Measurements from ENCODE around the gene GNA12.
"Not testable (repeated sequence)": the region's sequence is repeated elsewhere in the genome, so short reads cannot be mapped to it uniquely, and the experiment has no call there.

GNA12 gene

GRCh38 chr7:2709553-2710285, 134.4 kb downstream of the GNA12 start:
- DNase-seq: no peak

DNA sequence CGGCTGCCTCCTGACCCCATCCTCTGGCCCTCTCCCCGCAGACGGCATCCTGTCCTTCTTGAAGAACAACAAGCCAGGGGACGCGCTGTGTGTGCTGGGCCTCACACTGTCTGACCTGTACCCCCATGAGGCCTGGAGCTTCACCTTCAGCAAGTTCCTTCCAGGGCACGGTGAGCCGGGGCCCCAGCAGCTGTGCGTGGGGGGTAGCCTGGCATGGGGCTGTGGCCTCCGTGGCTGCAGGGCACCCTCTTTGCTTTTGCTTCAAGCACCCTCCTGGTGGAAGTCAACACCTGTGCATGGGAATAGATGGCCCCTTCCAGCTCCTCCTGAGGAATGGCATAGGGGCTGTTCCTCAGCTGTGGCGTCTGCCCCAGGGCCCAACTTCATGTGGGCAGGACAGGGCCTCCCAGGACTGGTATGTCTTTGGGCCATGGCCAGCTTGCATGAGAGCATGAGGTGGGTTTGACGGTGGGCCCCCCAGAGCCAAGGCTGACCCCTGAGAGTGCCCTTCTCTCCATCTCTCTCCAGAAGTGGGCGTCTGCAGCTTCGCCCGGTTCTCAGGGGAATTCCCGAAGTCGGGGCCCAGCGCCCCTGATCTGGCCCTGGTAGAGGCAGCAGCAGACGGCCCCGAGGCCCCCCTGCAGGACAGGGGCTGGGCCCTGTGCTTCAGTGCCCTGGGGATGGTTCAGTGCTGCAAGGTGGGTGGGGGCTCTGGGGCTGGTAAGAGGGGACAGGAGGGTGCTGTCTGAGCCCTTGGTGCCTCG, 135.4 kb downstream of the GNA12 start:
- DNase-seq: no peak

GRCh38 chr7:2708041-2708440, 136.1 kb downstream of the GNA12 start:
- no peak for DNase-seq

DNA sequence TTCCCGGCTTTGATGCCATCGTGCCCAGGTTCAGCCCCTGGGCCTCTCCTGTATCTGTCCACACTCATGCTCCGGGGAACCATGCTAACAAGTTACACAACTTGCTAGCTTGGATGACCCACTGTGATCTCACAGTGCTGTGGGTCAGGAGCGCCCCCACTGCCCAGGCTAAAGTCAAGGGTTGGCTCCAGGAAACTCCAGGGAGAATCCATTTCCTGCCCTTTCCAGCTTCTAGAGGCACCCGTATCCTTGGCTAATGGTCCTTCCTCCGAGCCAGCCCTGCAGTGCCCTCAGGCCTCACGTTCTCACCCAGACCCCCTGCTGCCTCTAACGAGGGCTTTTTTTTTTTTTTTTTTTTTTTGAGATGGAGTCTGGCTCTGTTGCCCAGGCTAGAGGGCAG, 136.6 kb downstream of the GNA12 start:
- no peak for DNase-seq

DNA sequence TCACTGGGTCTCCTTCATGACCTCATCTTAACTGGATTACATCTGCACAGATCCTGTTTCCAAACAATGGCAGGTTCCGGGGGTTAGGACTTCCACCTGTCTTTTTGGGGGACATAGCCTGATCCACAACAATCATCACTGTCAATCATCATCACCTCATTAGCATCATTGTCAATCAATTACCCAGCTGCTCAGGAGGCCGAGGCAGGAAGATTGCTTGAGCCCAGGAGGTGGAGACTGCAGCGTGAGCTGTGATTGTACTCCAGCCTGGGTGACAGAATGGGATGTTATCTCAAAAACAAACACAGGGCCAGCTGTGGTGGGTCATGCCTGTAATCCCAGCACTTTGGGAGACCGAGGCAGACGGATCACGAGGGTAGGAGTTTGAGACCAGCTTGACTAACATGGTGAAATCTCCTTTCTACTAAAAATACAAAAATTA, 137.4 kb downstream of the GNA12 start:
- DNase-seq: no peak

GRCh38 chr7:2705371-2706096, 138.6 kb downstream of the GNA12 start:
- no peak for DNase-seq

GRCh38 chr7:2702594-2702957, 141.5 kb downstream of the GNA12 start:
- no peak for DNase-seq

GRCh38 chr7:2701832-2702593, 142.1 kb downstream of the GNA12 start:
- no peak for DNase-seq

DNA sequence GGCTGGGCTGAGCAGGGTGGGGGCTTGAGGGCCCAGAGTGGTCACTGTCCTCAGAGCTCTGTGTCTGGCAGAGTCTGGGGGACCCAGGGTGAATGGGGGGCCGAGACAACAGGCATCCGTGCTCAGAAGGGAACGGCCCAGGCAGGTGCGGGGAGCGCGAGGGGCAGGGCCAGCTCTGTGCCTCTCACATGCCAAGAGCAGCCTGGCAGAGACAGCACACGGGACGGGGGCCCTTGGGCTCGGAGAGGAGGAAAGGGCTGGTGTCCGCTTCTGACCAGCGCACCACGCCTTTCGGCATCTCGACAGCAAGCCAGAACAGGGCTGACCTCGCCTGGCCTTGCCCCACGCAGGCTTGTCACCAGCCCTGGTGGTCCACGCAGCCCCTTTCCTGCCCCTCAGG, 142.7 kb downstream of the GNA12 start:
- no peak for DNase-seq

- no peak for DNase-seq
Observed at GRCh38 chr7:2700141-2700850, 143.8 kb downstream of the GNA12 start.

GRCh38 chr7:2699289-2699620, 144.9 kb downstream of the GNA12 start:
- DNase-seq: no peak

DNA sequence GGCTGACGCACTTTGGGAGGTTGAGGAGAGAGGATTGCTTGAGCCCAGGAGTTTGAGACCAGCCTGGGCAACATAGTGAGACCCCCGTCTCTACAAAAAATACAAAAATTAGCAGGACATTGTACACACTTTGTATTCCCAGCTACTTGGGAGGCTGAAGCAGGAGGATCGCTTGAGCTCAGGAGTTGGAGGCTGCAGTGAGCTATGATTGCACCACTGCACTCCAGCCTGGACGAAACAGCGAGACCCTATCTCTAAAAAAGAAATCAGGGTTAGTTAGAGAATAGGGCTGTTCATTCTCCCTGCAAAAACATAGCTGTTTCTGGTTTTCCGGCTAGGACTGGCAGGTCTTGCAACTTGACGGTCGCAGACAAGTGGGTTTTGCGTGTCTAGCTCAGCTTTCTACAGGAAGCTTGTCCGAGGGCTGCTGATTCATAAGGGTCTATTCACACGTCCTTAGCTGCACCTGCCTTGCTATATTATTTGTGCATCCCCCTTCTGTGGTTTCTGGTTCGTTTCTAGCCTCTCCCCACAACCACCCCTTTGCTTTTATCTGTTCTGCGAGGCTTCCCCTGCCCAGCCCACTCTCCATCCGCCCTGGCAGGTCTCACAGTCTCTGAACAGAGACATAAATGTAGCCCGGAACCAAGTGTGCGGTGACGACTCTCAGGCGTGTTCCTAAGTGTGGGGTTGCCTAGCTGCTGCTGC, 145.4 kb downstream of the GNA12 start:
- no peak for DNase-seq

GRCh38 chr7:2694122-2694436, 150.0 kb downstream of the GNA12 start:
- DNase-seq: not testable (repeated sequence)

GRCh38 chr7:2693420-2694121, 150.5 kb downstream of the GNA12 start:
- DNase-seq: not testable (repeated sequence)

DNA sequence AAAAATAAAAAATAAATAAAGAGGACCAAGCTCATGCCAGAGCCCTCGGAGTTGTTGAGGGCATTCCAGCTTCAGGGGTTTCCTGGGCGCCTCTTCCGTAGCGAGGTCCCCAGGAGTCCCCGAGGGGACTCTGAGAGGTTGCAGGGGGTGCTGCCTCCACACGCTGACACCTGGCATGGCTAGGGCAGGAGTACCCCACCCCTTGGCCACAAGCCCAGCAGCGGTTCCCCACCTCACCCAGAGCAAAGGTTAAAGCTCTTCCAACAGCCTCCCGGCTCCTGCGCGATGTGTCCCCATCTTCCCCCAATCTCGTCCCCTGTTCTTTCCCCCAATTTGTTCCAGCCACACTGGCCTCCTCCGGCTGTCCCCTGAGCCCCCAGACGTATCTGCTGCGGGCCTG, 151.6 kb downstream of the GNA12 start:
- DNase-seq: no peak

- not testable (repeated sequence) for DNase-seq
Observed at GRCh38 chr7:2691932-2692439, 152.1 kb downstream of the GNA12 start.

GRCh38 chr7:2691011-2691707, 152.9 kb downstream of the GNA12 start:
- DNase-seq: no peak

DNA sequence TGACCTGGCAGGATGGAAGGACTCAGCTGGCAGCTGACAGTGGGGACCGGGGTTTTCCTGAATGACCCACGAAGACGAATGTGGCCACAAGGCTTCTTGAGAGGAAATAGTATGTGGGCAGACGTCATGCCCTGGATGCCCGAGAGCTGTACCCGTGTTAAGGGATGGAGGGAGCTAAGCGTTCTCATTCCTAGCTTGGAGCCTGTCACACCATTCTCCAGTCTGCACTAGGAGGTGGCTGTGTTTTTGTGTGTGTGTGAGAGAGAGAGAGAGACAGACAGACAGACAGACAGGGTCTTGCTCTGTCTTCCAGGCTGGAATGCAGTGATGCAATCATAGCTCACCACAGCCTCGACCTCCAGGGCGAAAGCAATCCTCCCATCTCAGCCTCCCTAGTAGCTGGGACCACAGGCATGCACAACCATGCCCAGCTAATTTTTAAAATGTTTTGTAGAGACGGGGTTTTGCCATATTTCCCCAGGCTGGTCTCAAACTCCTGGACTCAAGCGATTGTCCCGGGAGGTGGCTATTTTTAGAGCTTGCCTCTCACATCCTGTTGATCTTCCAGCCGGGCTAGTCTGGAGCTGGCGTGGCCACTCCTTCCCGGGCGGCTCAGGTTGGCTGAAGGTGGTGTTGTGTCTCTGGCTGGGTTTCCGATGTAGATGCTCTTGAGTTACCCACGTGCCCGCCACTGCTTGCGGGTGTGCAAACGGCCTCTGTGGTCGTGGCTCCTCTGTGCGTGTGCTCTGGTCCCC, 154.0 kb downstream of the GNA12 start:
- DNase-seq: no peak

DNA sequence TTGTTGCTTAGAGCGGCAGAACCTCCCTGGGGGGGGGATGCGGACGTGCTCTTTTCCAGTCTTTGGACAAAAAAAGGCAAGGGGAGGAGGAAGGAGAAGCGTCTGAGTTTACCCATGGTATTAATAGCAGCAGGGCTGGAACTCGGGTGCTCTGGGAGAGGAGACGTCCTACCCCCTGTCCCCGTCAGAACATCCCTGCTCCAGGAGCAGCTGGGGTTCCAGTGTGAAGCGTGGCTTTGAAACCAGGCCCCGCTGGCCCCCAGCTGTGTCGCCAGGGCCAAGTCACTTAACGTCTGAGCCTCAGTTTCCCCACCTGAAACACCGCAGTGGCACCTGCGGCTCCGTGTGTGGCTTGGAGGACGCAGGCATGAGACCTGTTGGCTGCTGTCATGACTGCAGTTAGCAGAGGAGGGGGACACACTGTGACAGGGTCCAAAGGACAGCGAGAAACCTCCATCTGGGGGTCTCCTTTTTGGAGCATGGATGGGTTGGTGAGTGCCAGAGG, 154.7 kb downstream of the GNA12 start:
- no peak for DNase-seq
